ENCODE results near the gene TOR4A. TPM values are rescaled to one million over a fixed set of nuclear protein-coding genes. Genes with fewer than 3 reads are reported as not detected.
A peak's percentile ranks its signal among the peaks of the same experiment; 100 is the strongest.
"Not testable (repeated sequence)": the region's sequence is repeated elsewhere in the genome, so short reads cannot be mapped to it uniquely, and the experiment has no call there.

Gene TOR4A
- total and polyA plus RNA-seq, 3 donors from 2014 or later = 2.1 to 4.5 (median 3.4) TPM

DNA sequence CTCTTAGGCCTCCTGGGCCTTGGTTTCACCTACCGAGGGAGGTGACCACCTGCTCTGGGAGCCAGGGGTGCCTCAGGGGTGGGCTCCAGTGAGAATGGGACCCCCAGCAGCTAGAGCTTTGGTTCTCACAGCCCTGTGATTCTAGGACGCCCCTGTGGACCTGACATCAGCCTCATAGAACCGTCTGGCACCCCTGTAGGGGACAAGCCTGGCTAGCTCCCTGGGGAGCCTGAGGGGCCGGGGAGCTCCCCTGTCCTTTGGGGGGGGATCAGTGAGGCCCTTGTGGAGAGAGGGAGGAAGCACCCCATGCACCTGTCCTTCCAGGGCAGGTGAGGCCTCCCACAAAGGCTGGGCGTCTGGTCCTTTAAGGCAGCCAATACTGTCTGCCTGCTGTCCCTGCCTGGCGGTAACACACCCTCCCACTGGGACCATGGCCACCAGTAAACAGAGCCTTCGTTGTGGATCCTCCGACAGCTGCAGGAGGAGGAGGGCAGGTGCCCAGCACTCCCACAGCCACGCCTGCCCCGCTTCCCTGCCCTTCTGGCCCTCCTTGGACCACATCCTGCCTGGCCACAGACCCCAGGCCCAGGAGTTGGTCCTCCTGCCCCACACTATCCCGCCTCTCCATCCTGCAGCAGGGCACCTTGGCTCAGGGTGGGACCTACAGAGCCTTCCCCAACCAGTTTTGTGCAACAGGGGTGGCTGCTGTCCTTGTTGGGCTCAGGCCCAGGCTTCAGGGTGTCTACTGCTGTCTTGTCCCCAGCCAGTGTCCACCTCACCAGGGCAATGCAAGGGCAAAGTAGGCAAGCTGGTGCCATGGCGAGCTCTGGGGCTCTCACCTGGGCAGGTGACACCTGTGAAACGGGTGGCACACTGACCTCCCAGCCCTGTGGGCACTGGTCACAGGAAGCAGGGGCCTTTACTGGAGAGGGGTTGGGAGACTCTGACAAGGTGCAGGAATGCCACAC lies 39.5 kb upstream of the TOR4A start:
- Histone ChIP-seq H3K36me3 (ENCODE audit: low read depth, missing control alignments) (no peaks in the 10 kb centered on the region), H3K27ac (no peak overlapping the region), H3K4me3 (no peak overlapping the region), H3K9me3 (no peaks in the 10 kb centered on the region), H3K27me3 (no peaks in the 10 kb centered on the region), H3K4me1 (peaks cover 45% of the 10 kb centered on the region)
- DNase-seq = peak; percentile 82
- intact Hi-C loops (cut with DNase I; ENCODE audit: low total_unique reads) = no loop called here
- WGBS, 2 donors = 59 to 62% methylated on average over 10 to 13 of the region's 13 CpGs
- TF ChIP-seq, protein P1, sequence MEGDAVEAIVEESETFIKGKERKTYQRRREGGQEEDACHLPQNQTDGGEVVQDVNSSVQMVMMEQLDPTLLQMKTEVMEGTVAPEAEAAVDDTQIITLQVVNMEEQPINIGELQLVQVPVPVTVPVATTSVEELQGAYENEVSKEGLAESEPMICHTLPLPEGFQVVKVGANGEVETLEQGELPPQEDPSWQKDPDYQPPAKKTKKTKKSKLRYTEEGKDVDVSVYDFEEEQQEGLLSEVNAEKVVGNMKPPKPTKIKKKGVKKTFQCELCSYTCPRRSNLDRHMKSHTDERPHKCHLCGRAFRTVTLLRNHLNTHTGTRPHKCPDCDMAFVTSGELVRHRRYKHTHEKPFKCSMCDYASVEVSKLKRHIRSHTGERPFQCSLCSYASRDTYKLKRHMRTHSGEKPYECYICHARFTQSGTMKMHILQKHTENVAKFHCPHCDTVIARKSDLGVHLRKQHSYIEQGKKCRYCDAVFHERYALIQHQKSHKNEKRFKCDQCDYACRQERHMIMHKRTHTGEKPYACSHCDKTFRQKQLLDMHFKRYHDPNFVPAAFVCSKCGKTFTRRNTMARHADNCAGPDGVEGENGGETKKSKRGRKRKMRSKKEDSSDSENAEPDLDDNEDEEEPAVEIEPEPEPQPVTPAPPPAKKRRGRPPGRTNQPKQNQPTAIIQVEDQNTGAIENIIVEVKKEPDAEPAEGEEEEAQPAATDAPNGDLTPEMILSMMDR (IDR thresholded peaks at IDR 0.05) = no peak
- no peak for TF ChIP-seq POLR2A (IDR thresholded peaks at IDR 0.05)

- Histone ChIP-seq H3K27ac (peak overlapping the region; percentile 80 to 93), H3K4me3 (peak overlapping the region; percentile 70 to 82), H3K4me1 (peaks cover 45% of the 10 kb centered on the region)
- intact Hi-C loops (cut with DNase I; ENCODE audit: low total_unique reads); DNase-seq; H3K9me3 ChIP-seq; H3K27me3 ChIP-seq; H3K36me3 ChIP-seq (ENCODE audit: low read depth, missing control alignments): not testable (repeated sequence)
- 31 to 47% methylated on average over 26 to 27 of the region's 27 CpGs for WGBS, 2 donors
Measured at GRCh38 chr9:137239541-137240200, 37.9 kb upstream of the TOR4A start.

- intact Hi-C loops (cut with DNase I; ENCODE audit: low total_unique reads) = no loop called here
- peak; percentile 80 for DNase-seq
- Histone ChIP-seq H3K36me3 (ENCODE audit: low read depth, missing control alignments) (no peaks in the 10 kb centered on the region), H3K27me3 (no peaks in the 10 kb centered on the region), H3K27ac (peak overlapping the region; percentile 80 to 93), H3K9me3 (no peaks in the 10 kb centered on the region), H3K4me3 (peak overlapping the region; percentile 70 to 82), H3K4me1 (peaks cover 45% of the 10 kb centered on the region)
- WGBS, 2 donors = 0 to 1% methylated on average over 2 to 41 of the region's 58 CpGs
- TF ChIP-seq POLR2A (IDR thresholded peaks at IDR 0.05) = no peak
- TF ChIP-seq, protein P1 (IDR thresholded peaks at IDR 0.05) = no peak
Measured at GRCh38 chr9:137240318-137240840, 37.1 kb upstream of the TOR4A start.

GRCh38 chr9:137240841-137241489 lies 36.6 kb upstream of the TOR4A start, which contains the start of gene TUBB4B:
TUBB4B (plus strand) TSS chr9:137241287; CDS start chr9:137241361, 74 bp downstream.
- H3K36me3 ChIP-seq (ENCODE audit: low read depth, missing control alignments) = no peaks in the 10 kb centered on the region
- no peaks in the 10 kb centered on the region for H3K9me3 ChIP-seq
- peaks cover 45% of the 10 kb centered on the region for H3K4me1 ChIP-seq

More at GRCh38 chr9:137240841-137241489, 36.6 kb upstream of the TOR4A start, which contains the start of gene TUBB4B:
- intact Hi-C loops (cut with DNase I; ENCODE audit: low total_unique reads) = no loop called here
- peak; percentile 100 for DNase-seq
- H3K27me3 ChIP-seq = no peaks in the 10 kb centered on the region
- TF ChIP-seq POLR2A (IDR thresholded peaks at IDR 0.05) = peak; percentile 52
- TF ChIP-seq, protein P1 (IDR thresholded peaks at IDR 0.05) = peak in 1 of 3 experiments; percentile 10
- 0% methylated on average over 24 to 60 of the region's 67 CpGs for WGBS, 2 donors
- peak within 1 kb of the TSS; percentile 88 to 90 for H3K4me3 ChIP-seq
- peak within 1 kb of the TSS; percentile 80 to 94 for H3K27ac ChIP-seq
